Measurements from ENCODE around the gene TMEM126B.

Gene TMEM126B

DNA sequence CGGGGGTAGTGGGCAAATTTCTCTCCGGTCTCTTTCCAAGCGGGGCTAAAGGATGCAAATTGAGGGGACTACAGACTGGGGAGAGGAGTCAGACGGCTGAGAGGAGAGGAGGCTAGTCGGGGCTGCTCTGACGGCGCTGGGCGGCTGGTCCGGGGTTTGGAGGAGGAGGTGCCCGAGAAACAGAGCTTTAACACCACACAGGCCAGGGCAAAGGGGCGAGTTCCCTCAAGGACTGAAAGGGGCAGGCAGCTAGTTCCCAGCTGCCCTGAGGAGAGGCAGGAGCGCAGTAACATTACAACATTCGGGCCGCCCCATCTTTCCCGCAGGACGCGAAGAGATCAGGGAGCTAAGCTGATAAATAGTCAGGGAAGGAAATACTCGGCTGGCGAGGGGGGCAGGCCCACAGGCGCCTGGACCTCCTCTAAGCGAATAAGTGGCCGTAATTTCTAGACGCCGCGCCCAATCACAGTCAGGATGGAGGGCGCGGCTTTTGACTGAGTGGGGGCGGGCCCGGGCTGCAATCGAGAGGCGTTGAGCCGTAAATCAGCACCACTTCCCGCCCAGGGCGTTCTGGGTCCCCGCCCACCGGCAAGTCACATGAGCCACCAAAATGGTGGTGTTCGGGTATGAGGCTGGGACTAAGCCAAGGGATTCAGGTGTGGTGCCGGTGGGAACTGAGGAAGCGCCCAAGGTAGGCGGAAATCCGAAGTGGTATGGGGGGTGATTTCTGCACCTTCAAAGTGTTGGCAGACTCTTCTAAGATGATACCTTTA lies at the start of gene TMEM126B:
Gene TMEM126B, plus strand, starts transcription at position 596 of the 773 bp plus-strand sequence. Its CDS starts 15 bp downstream, at position 611.
- in situ Hi-C loops (cut with HindIII; ENCODE audit: low sequenced_read_pairs): no loop called here
- DNase-seq (ENCODE audit: low read depth): peak; percentile 92
- no peak for TF ChIP-seq CTCF (IDR thresholded peaks at IDR 0.05; ENCODE audit: low read depth, low read length, missing control alignments)
- peak within 1 kb of the TSS; percentile 90 for H3K4me3 ChIP-seq (ENCODE audit: low read depth, low read length)

DNA sequence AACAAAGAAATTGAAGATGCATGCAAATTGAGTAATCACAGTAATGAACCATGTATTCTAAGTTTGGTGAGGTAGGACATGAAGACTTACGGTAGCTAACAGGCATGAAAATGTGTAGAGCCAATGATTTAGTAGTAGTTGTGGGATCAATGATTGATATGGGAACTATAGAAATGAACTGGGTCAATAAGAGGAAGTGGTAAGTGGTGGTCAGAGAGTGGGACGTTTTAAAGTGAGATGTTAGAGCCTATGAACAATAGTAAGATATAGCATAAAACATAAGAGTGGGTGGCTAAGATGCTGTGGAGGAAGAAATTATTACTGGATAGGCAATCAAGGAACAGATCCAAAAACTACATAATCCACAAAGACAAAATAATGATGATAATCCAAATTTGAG lies 46.3 kb upstream of the TMEM126B start:
- no peak for TF ChIP-seq CTCF (IDR thresholded peaks at IDR 0.05; ENCODE audit: low read depth, low read length, missing control alignments)

DNA sequence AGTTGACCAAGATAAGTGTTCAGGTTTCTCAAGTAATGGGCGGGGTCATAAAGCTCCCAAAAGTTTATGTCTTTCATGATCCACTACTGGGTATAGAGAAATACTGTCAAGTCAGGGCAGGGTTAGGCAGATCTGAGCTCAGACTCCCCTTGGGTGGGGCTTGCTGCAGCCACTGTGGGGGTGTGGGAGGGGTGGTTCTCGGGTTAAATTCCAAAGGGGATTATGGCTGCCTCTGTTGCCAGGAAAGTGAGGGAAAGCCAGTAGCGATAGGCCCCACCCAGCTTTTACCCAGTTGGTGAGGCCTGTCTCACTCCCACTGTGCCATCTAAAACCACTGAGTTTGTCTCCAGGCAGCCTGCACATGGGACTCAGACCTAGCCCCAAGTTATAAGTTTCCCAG lies 39.0 kb upstream of the TMEM126B start:
- no peak overlapping the region for H3K4me3 ChIP-seq (ENCODE audit: low read depth, low read length)
- DNase-seq (ENCODE audit: low read depth): no peak
- in situ Hi-C loops (cut with HindIII; ENCODE audit: low sequenced_read_pairs): no loop called here
- no peak for TF ChIP-seq CTCF (IDR thresholded peaks at IDR 0.05; ENCODE audit: low read depth, low read length, missing control alignments)

More for the DNA sequence above, 46.3 kb upstream of the TMEM126B start:
- in situ Hi-C loops (cut with HindIII; ENCODE audit: low sequenced_read_pairs): no loop called here
- H3K4me3 ChIP-seq (ENCODE audit: low read depth, low read length): no peak overlapping the region
- DNase-seq (ENCODE audit: low read depth): no peak

GRCh38 chr11:85590848-85591483 lies 37.4 kb upstream of the TMEM126B start:
- no peak overlapping the region for H3K4me3 ChIP-seq (ENCODE audit: low read depth, low read length)
- peak; percentile 2 for TF ChIP-seq CTCF (IDR thresholded peaks at IDR 0.05; ENCODE audit: low read depth, low read length, missing control alignments)
- peak; percentile 36 for DNase-seq (ENCODE audit: low read depth)
- in situ Hi-C loops (cut with HindIII; ENCODE audit: low sequenced_read_pairs): no loop called here

DNA sequence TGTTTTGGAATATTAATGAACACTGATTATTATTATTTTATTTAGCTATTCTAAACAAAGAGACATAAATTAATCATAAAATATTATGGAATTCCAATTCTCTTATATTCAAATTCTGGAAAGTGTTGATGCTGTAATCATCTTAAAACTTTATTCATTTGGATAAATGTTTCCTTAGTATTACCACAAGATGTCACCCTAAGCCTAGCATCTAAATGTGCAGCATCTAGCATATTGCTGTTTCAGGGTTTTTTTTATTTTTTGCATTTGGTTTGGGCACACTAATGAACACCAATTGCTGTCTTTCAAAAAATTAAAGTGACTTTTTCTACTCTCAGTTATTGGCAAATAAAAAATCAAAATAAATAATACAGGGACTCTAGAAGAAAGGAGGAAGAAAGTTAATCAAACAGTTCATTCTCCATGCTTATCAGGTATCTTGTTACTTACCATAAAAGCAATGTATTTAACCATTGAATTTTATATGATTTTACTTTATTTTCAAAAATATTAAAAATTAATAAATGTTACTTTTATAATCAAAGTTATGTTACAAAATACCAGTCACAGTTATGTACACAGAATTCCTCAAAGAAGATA lies 33.0 kb upstream of the TMEM126B start:
- TF ChIP-seq CTCF (IDR thresholded peaks at IDR 0.05; ENCODE audit: low read depth, low read length, missing control alignments): peak; percentile 20
- H3K4me3 ChIP-seq (ENCODE audit: low read depth, low read length): no peak overlapping the region
- peak; percentile 23 for DNase-seq (ENCODE audit: low read depth)
- in situ Hi-C loops (cut with HindIII; ENCODE audit: low sequenced_read_pairs): no loop called here

DNA sequence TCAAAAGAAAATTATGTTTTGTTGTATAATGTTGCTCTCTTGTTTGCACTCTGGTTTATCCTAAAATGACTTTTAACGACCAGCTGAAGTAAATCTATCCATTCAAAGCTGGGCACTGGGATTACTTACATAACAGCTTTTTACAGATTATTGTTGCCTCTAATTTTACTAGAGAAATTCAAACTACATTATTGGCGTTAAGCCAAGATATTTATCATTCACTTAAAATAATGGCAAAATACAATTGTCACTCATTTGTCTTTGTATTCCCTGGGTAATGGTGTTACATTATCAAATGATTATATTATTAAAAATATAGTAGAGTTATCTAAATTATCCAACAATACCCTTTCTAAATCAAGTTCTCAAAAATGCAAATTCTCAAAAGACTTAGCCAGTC lies 31.5 kb upstream of the TMEM126B start:
- no peak overlapping the region for H3K4me3 ChIP-seq (ENCODE audit: low read depth, low read length)
- in situ Hi-C loops (cut with HindIII; ENCODE audit: low sequenced_read_pairs): no loop called here
- no peak for DNase-seq (ENCODE audit: low read depth)
- no peak for TF ChIP-seq CTCF (IDR thresholded peaks at IDR 0.05; ENCODE audit: low read depth, low read length, missing control alignments)
